ENCODE data around the gene FPGT.
"Not testable (repeated sequence)": the region's sequence is repeated elsewhere in the genome, so short reads cannot be mapped to it uniquely, and the experiment has no call there.

The FPGT gene

DNA sequence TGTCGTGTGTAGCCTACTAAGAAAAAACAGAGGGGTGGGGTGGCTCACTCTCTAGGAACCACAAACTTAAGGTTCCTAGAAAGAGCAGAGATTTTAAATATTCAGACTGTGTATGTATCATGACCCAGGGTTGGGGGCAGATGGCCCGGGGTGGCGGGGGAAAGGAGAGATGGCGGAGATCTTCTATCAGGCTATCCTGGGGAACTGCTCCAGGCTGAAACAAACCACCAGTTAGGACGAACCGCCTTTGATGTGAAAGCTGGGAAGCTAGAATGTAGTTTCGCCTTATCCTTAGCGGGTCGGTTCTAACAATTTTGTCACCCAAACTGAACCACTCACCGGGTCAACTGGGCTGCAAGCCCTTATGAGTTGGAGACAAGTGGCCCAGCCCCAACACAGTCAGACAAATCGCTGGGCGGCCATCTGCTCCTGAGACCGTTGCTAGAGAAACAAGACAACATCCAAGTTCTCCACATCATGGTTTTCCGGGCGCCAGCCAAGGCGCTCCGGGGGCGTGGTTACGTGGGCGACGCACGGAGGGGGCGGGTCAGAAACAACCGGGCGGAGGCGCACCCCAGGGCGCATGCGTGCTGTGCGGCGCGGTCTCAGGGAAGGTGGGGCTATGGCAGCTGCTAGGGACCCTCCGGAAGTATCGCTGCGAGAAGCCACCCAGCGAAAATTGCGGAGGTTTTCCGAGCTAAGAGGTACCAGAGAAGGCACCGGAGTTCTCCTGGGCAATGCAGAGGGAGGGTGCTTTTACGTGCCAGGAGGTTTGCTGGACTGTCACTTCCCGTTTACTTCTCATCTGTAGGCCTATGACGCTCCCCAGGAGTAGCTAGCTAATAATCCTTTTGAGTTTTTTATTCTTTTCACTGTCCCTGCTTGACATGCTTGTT, at the start of gene FPGT, which contains the start of gene LRRIQ3:
Gene FPGT (plus strand): TSS at position 586 of the 896 bp plus-strand sequence. CDS start 37 bp downstream, at position 623.
Gene LRRIQ3 (minus strand): TSS at position 520 of the 896 bp plus-strand sequence. CDS start 14,492 bp downstream, outside the sequence.
- DNase-seq = peak; percentile 95
- TF ChIP-seq, protein P1, sequence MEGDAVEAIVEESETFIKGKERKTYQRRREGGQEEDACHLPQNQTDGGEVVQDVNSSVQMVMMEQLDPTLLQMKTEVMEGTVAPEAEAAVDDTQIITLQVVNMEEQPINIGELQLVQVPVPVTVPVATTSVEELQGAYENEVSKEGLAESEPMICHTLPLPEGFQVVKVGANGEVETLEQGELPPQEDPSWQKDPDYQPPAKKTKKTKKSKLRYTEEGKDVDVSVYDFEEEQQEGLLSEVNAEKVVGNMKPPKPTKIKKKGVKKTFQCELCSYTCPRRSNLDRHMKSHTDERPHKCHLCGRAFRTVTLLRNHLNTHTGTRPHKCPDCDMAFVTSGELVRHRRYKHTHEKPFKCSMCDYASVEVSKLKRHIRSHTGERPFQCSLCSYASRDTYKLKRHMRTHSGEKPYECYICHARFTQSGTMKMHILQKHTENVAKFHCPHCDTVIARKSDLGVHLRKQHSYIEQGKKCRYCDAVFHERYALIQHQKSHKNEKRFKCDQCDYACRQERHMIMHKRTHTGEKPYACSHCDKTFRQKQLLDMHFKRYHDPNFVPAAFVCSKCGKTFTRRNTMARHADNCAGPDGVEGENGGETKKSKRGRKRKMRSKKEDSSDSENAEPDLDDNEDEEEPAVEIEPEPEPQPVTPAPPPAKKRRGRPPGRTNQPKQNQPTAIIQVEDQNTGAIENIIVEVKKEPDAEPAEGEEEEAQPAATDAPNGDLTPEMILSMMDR (IDR thresholded peaks at IDR 0.05; ENCODE audit: low read depth, low read length, missing control alignments) = no peak
- in situ Hi-C loops (cut with HindIII; ENCODE audit: low pct_ligation_motif_present, low sequenced_read_pairs) = no loop called here
- Histone ChIP-seq H3K27me3 (replicated peaks) (no peaks in the 10 kb centered on the region), H3K36me3 (replicated peaks) (no peaks in the 10 kb centered on the region), H3K4me3 (ENCODE audit: low read depth, low read length) (peak within 1 kb of the TSS; percentile 89), H3K27ac (peak within 1 kb of the TSS; percentile 62)

DNA sequence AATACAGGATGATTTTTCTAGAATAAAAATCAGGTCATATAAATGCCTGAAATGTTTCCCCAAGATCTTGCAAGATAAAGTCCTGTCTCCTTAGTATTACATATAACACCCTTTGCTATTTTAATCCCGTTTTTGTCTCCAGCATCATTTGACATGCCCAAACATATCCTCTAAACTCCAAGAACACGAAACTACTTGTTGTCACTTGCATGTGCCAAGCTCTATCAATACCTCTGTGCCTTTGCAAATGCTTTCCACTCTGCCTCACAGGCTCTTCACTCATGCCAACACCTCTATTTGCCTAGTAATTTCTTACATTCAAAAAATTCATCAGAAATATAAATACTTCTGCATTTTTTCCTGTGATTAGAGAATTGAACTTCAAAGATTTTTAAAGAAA, 38.0 kb upstream of the FPGT start:
- TF ChIP-seq, protein P1 (IDR thresholded peaks at IDR 0.05; ENCODE audit: low read depth, low read length, missing control alignments) = no peak
- Histone ChIP-seq H3K27ac (no peak overlapping the region), H3K4me3 (ENCODE audit: low read depth, low read length) (no peak overlapping the region), H3K36me3 (replicated peaks) (no peaks in the 10 kb centered on the region), H3K27me3 (replicated peaks) (no peaks in the 10 kb centered on the region)
- in situ Hi-C loops (cut with HindIII; ENCODE audit: low pct_ligation_motif_present, low sequenced_read_pairs) = no loop called here
- no peak for DNase-seq

DNA sequence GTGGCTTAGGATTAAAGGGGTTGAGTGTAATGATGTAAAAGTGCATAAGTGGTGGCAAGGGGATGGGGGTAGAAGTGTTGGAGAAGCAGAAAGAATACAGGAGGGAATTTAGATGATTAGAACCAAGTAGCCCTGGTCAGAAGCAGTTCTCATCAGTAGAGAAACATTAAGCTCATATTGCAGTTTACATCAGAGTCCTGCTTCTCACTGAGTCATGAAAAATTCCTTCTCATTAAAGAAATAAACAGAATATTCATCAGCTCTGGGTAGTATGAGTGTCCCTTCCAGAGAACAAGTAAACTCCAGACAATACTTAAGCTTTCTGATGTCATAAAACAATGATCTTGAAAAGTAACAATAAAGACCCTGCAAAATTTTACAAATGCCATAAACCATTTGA, 36.5 kb upstream of the FPGT start:
- Histone ChIP-seq H3K27me3 (replicated peaks) (no peaks in the 10 kb centered on the region), H3K4me3 (ENCODE audit: low read depth, low read length) (no peak overlapping the region), H3K36me3 (replicated peaks) (no peaks in the 10 kb centered on the region), H3K27ac (no peak overlapping the region)
- no peak for DNase-seq
- TF ChIP-seq, protein P1 (IDR thresholded peaks at IDR 0.05; ENCODE audit: low read depth, low read length, missing control alignments) = no peak
- in situ Hi-C loops (cut with HindIII; ENCODE audit: low pct_ligation_motif_present, low sequenced_read_pairs) = no loop called here

DNA sequence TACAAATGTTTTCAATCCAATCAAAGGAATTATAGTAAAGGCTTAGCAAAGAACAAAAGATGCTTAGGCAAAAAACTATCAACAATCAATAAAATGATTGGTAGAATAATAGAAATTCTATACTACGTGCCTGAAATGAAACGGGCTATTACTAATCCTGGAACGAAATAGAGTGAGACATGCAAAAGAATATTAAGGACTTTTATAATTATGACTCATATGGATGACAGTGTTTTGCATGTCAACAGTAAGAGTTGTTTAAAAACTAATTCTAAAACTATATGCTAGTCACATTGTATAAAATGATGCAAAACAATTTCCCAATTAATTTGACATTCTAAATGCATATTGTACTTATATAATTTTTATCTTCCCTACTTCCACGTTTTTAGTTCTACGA, 35.7 kb upstream of the FPGT start:
- no peak for DNase-seq
- no peak overlapping the region for H3K4me3 ChIP-seq (ENCODE audit: low read depth, low read length)
- H3K27me3 ChIP-seq (replicated peaks) = no peaks in the 10 kb centered on the region
- in situ Hi-C loops (cut with HindIII; ENCODE audit: low pct_ligation_motif_present, low sequenced_read_pairs) = no loop called here
- no peak overlapping the region for H3K27ac ChIP-seq
- TF ChIP-seq, protein P1 (IDR thresholded peaks at IDR 0.05; ENCODE audit: low read depth, low read length, missing control alignments) = no peak
- no peaks in the 10 kb centered on the region for H3K36me3 ChIP-seq (replicated peaks)

DNA sequence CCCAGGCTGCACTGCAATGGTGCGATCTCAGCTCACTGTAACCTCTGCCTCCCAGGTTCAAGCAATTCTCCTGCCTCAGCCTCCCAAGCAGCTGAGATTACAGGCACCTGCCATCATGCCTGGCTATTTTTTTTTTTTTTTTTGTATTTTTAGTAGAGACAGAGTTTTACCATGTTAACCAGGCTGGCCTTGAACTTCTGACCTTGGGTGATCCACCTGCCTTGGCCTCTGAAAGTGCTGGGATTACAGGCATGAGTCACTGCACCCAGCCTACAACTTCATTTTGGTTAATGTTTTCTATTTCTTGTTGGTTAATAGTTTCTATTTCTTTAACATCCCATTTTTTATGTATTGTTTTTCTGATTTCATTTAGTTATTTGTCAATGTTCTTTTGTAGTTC, 23.6 kb upstream of the FPGT start:
- H3K27me3 ChIP-seq (replicated peaks); H3K36me3 ChIP-seq (replicated peaks); DNase-seq; H3K27ac ChIP-seq; in situ Hi-C loops (cut with HindIII; ENCODE audit: low pct_ligation_motif_present, low sequenced_read_pairs); H3K4me3 ChIP-seq (ENCODE audit: low read depth, low read length): not testable (repeated sequence)

DNA sequence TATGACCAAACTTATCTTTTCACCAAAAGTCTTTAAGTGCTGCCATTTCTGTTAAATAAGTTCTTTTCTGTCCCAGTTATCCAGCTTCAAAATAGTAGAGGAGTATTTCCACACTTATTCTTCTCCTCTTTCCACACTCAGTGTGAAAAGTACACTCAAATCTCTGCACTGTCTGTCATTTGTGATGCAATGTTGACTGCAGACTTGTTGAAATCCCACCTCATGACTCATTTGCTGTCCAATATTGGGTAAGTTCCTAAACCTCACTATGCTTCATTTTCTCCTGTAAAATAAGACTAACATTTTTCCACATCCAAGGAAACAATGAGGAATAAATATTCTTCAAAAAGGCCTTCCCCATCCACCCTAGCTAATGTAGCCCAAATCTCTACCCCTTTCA, 17.6 kb upstream of the FPGT start:
- peak; percentile 18 for DNase-seq
- in situ Hi-C loops (cut with HindIII; ENCODE audit: low pct_ligation_motif_present, low sequenced_read_pairs) = no loop called here
- TF ChIP-seq, protein P1 (IDR thresholded peaks at IDR 0.05; ENCODE audit: low read depth, low read length, missing control alignments) = no peak

More for the DNA sequence above, 17.6 kb upstream of the FPGT start:
- H3K27ac ChIP-seq = no peak overlapping the region
- no peaks in the 10 kb centered on the region for H3K27me3 ChIP-seq (replicated peaks)
- no peak overlapping the region for H3K4me3 ChIP-seq (ENCODE audit: low read depth, low read length)
- no peaks in the 10 kb centered on the region for H3K36me3 ChIP-seq (replicated peaks)
